Fibroblast of skin of left quadriceps (primary cell): Measurements from ENCODE around the gene ACCSL.

Experiments
- DNase-seq, 2 experiments: peaks; one replicate each; pipeline ENCODE4 v3.0.0-alpha.2; 2013; ENCODE audit warnings: low read depth in 2 of 2

The ACCSL gene

DNA sequence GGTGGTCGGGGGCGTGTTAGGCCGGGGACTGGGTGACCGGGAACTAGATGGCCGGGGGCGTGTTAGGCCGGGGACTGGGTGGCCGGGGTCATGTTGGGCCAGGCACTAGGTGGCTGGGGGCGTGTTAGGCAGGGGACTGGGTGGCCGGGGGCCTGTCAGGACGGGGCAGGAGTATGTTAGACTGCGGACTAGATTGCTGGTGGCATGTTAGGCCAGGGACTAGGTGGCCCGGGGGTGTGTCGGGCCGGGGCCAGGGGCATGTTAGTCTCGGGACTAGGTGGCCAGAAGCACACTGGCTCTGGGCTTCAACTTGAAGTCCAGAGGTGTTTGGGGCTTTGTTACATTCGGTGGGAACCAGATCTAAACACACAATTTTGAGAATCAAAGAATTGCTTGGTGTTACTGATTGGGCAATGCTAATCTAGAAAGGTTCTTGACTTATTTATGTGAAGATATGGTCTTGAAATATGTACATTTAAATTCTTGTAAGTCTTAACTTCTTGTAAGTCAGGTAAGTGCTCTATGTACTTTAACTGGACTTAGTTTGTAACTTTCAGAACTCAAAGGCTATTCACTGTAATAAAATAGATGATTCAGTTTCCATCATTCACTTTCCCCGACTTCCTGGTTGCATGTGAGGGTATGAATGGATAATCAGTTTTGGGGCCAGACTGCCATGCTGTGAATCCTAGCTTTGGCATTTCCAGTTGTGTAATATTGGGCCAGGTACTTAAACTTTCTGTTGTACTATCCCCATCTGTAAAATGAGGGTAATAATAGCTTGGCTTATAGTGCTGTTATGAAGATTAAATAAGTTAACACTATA, 48.8 kb downstream of the ACCSL start:
- no peak for DNase-seq

DNA sequence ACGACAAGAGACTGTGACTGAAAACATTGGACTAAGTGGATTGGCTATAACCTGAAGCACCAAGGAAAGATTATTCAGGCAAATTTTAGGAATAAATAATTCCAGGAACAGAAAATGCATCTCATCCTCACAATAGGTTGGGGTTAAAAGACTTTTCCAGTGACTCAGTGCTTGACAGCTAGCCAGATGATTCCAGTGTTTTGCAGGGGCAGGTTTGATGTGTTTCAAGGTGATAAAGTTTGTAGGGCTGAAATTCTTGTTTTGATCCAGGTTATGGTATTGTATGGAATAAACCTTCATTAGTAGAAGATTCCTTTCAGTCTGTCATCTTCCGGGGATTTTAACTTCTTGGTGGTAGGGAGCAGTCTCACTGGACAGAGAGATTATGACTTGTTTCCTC, 50.0 kb downstream of the ACCSL start:
- no peak for DNase-seq

DNA sequence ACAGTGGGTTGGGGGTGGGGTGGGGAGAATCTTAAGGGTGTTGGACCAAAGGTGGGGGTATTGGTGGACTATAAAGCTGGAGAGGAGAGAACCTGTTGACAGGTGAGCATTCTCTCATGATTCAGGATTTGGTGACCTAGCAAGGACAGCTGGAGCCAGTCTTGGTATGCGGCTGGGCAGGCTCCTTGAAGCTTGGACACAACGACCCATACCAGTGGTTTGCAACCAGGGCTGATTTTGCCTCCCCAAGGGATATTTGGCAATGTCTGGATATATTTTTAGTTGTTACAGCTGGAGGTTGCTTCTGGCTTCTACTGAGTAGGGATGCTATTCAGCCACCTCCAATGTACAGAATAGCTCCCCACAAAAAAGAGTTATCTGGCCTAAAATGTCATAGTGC, 53.3 kb downstream of the ACCSL start:
- no peak for DNase-seq

- DNase-seq, result no peak
Observed at GRCh38 chr11:44104481-44105294, 56.9 kb downstream of the ACCSL start.

DNA sequence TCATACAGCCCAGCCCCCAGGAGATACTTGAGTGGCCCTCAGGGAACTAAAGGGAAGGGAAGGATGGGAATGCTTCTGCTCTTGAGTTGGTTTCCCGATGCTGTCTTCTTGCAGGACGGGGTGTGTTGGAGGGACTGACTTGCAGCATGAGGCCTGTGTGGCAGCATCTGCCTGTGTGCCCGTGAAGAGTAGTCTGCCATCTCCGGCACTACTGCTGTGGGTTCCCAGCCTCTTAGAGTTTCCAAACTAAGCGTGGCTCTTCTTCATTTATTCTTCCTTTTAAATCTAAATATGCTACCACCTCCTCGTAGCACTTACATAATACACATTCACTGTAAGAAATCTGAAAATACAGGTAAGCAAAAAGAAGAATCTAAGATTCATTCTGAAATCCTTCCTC, 60.5 kb downstream of the ACCSL start:
- no peak for DNase-seq
